Measurements from ENCODE around the gene SATB2.

Gene SATB2

GRCh38 chr2:199335502-199335901 is 122.2 kb downstream of the SATB2 start:
- no peaks in the 10 kb centered on the region for H3K4me1 ChIP-seq (ENCODE audit: insufficient read depth, low read length)
- no peaks in the 10 kb centered on the region for H3K9me3 ChIP-seq (ENCODE audit: insufficient read depth, low read depth, low read length)
- H3K27ac ChIP-seq (ENCODE audit: low read length), result no peak overlapping the region
- no peaks in the 10 kb centered on the region for H3K27me3 ChIP-seq (ENCODE audit: insufficient read depth, low read length)
- no peak overlapping the region for H3K4me3 ChIP-seq (ENCODE audit: low read length)
- H3K9ac ChIP-seq (ENCODE audit: low read depth, low read length), result no peak overlapping the region
- no peaks in the 10 kb centered on the region for H3K36me3 ChIP-seq (ENCODE audit: insufficient read depth, low read depth, low read length)

GRCh38 chr2:199329466-199329865 is 128.3 kb downstream of the SATB2 start:
- Histone ChIP-seq H3K9ac (ENCODE audit: low read depth, low read length) (no peak overlapping the region), H3K9me3 (ENCODE audit: insufficient read depth, low read depth, low read length) (no peaks in the 10 kb centered on the region), H3K4me3 (ENCODE audit: low read length) (no peak overlapping the region), H3K36me3 (ENCODE audit: insufficient read depth, low read depth, low read length) (no peaks in the 10 kb centered on the region), H3K27ac (ENCODE audit: low read length) (no peak overlapping the region), H3K27me3 (ENCODE audit: insufficient read depth, low read length) (no peaks in the 10 kb centered on the region), H3K4me1 (ENCODE audit: insufficient read depth, low read length) (no peaks in the 10 kb centered on the region)

- Histone ChIP-seq H3K4me3 (ENCODE audit: low read length) (no peak overlapping the region), H3K9ac (ENCODE audit: low read depth, low read length) (no peak overlapping the region), H3K27me3 (ENCODE audit: insufficient read depth, low read length) (no peaks in the 10 kb centered on the region), H3K4me1 (ENCODE audit: insufficient read depth, low read length) (no peaks in the 10 kb centered on the region), H3K9me3 (ENCODE audit: insufficient read depth, low read depth, low read length) (no peaks in the 10 kb centered on the region), H3K36me3 (ENCODE audit: insufficient read depth, low read depth, low read length) (no peaks in the 10 kb centered on the region), H3K27ac (ENCODE audit: low read length) (no peak overlapping the region)
Observed at GRCh38 chr2:199329031-199329430, 128.7 kb downstream of the SATB2 start.

- Histone ChIP-seq H3K9ac (ENCODE audit: low read depth, low read length) (no peak overlapping the region), H3K9me3 (ENCODE audit: insufficient read depth, low read depth, low read length) (no peaks in the 10 kb centered on the region), H3K36me3 (ENCODE audit: insufficient read depth, low read depth, low read length) (no peaks in the 10 kb centered on the region), H3K27ac (ENCODE audit: low read length) (no peak overlapping the region), H3K4me3 (ENCODE audit: low read length) (no peak overlapping the region), H3K27me3 (ENCODE audit: insufficient read depth, low read length) (no peaks in the 10 kb centered on the region), H3K4me1 (ENCODE audit: insufficient read depth, low read length) (no peaks in the 10 kb centered on the region)
Observed at GRCh38 chr2:199325881-199326280, 131.9 kb downstream of the SATB2 start.

GRCh38 chr2:199322151-199322550 is 135.6 kb downstream of the SATB2 start:
- no peak overlapping the region for H3K4me3 ChIP-seq (ENCODE audit: low read length)
- no peaks in the 10 kb centered on the region for H3K4me1 ChIP-seq (ENCODE audit: insufficient read depth, low read length)
- H3K27me3 ChIP-seq (ENCODE audit: insufficient read depth, low read length), result no peaks in the 10 kb centered on the region
- H3K27ac ChIP-seq (ENCODE audit: low read length), result no peak overlapping the region
- no peaks in the 10 kb centered on the region for H3K9me3 ChIP-seq (ENCODE audit: insufficient read depth, low read depth, low read length)
- no peaks in the 10 kb centered on the region for H3K36me3 ChIP-seq (ENCODE audit: insufficient read depth, low read depth, low read length)
- no peak overlapping the region for H3K9ac ChIP-seq (ENCODE audit: low read depth, low read length)

- Histone ChIP-seq H3K4me3 (ENCODE audit: low read length) (no peak overlapping the region), H3K27me3 (ENCODE audit: insufficient read depth, low read length) (no peaks in the 10 kb centered on the region), H3K9me3 (ENCODE audit: insufficient read depth, low read depth, low read length) (no peaks in the 10 kb centered on the region), H3K36me3 (ENCODE audit: insufficient read depth, low read depth, low read length) (no peaks in the 10 kb centered on the region), H3K4me1 (ENCODE audit: insufficient read depth, low read length) (no peaks in the 10 kb centered on the region), H3K9ac (ENCODE audit: low read depth, low read length) (no peak overlapping the region), H3K27ac (ENCODE audit: low read length) (no peak overlapping the region)
Observed at GRCh38 chr2:199317646-199318045, 140.1 kb downstream of the SATB2 start.

GRCh38 chr2:199316851-199317250 is 140.9 kb downstream of the SATB2 start:
- no peaks in the 10 kb centered on the region for H3K9me3 ChIP-seq (ENCODE audit: insufficient read depth, low read depth, low read length)
- H3K36me3 ChIP-seq (ENCODE audit: insufficient read depth, low read depth, low read length), result no peaks in the 10 kb centered on the region
- H3K27me3 ChIP-seq (ENCODE audit: insufficient read depth, low read length), result no peaks in the 10 kb centered on the region
- H3K27ac ChIP-seq (ENCODE audit: low read length), result no peak overlapping the region
- H3K4me1 ChIP-seq (ENCODE audit: insufficient read depth, low read length), result no peaks in the 10 kb centered on the region
- H3K9ac ChIP-seq (ENCODE audit: low read depth, low read length), result no peak overlapping the region
- no peak overlapping the region for H3K4me3 ChIP-seq (ENCODE audit: low read length)

GRCh38 chr2:199315299-199316179 is 142.2 kb downstream of the SATB2 start:
- no peak overlapping the region for H3K4me3 ChIP-seq (ENCODE audit: low read length)
- no peaks in the 10 kb centered on the region for H3K9me3 ChIP-seq (ENCODE audit: insufficient read depth, low read depth, low read length)
- no peak overlapping the region for H3K27ac ChIP-seq (ENCODE audit: low read length)
- no peaks in the 10 kb centered on the region for H3K36me3 ChIP-seq (ENCODE audit: insufficient read depth, low read depth, low read length)
- no peaks in the 10 kb centered on the region for H3K4me1 ChIP-seq (ENCODE audit: insufficient read depth, low read length)
- H3K27me3 ChIP-seq (ENCODE audit: insufficient read depth, low read length), result no peaks in the 10 kb centered on the region
- no peak overlapping the region for H3K9ac ChIP-seq (ENCODE audit: low read depth, low read length)

GRCh38 chr2:199312931-199313330 is 144.8 kb downstream of the SATB2 start:
- Histone ChIP-seq H3K36me3 (ENCODE audit: insufficient read depth, low read depth, low read length) (no peaks in the 10 kb centered on the region), H3K27ac (ENCODE audit: low read length) (no peak overlapping the region), H3K4me1 (ENCODE audit: insufficient read depth, low read length) (no peaks in the 10 kb centered on the region), H3K27me3 (ENCODE audit: insufficient read depth, low read length) (no peaks in the 10 kb centered on the region), H3K9ac (ENCODE audit: low read depth, low read length) (no peak overlapping the region), H3K4me3 (ENCODE audit: low read length) (no peak overlapping the region), H3K9me3 (ENCODE audit: insufficient read depth, low read depth, low read length) (no peaks in the 10 kb centered on the region)

- no peak overlapping the region for H3K4me3 ChIP-seq (ENCODE audit: low read length)
- H3K4me1 ChIP-seq (ENCODE audit: insufficient read depth, low read length), result no peaks in the 10 kb centered on the region
- H3K27ac ChIP-seq (ENCODE audit: low read length), result no peak overlapping the region
- H3K36me3 ChIP-seq (ENCODE audit: insufficient read depth, low read depth, low read length), result no peaks in the 10 kb centered on the region
- no peaks in the 10 kb centered on the region for H3K27me3 ChIP-seq (ENCODE audit: insufficient read depth, low read length)
- H3K9ac ChIP-seq (ENCODE audit: low read depth, low read length), result no peak overlapping the region
- H3K9me3 ChIP-seq (ENCODE audit: insufficient read depth, low read depth, low read length), result no peaks in the 10 kb centered on the region
Observed at GRCh38 chr2:199310771-199311585, 146.8 kb downstream of the SATB2 start.

- H3K4me3 ChIP-seq (ENCODE audit: low read length), result no peak overlapping the region
- H3K9me3 ChIP-seq (ENCODE audit: insufficient read depth, low read depth, low read length), result no peaks in the 10 kb centered on the region
- no peaks in the 10 kb centered on the region for H3K36me3 ChIP-seq (ENCODE audit: insufficient read depth, low read depth, low read length)
- no peaks in the 10 kb centered on the region for H3K27me3 ChIP-seq (ENCODE audit: insufficient read depth, low read length)
- H3K27ac ChIP-seq (ENCODE audit: low read length), result no peak overlapping the region
- no peaks in the 10 kb centered on the region for H3K4me1 ChIP-seq (ENCODE audit: insufficient read depth, low read length)
- no peak overlapping the region for H3K9ac ChIP-seq (ENCODE audit: low read depth, low read length)
Observed at GRCh38 chr2:199309973-199310372, 147.8 kb downstream of the SATB2 start.

- Histone ChIP-seq H3K27me3 (ENCODE audit: insufficient read depth, low read length) (no peaks in the 10 kb centered on the region), H3K9me3 (ENCODE audit: insufficient read depth, low read depth, low read length) (no peaks in the 10 kb centered on the region), H3K9ac (ENCODE audit: low read depth, low read length) (no peak overlapping the region), H3K36me3 (ENCODE audit: insufficient read depth, low read depth, low read length) (no peaks in the 10 kb centered on the region), H3K4me1 (ENCODE audit: insufficient read depth, low read length) (no peaks in the 10 kb centered on the region), H3K27ac (ENCODE audit: low read length) (no peak overlapping the region), H3K4me3 (ENCODE audit: low read length) (no peak overlapping the region)
Observed at GRCh38 chr2:199309411-199309810, 148.3 kb downstream of the SATB2 start.
